Islet of Langerhans (tissue), 1 donor: Measurements from ENCODE around the gene SMAD6.

Experiments
- FAIRE-seq: peaks from one replicate; lab custom pipeline; 2011; peaks lifted over from hg19 to GRCh38; lab: Jason Lieb, UNC

Gene SMAD6

GRCh38 chr15:66760097-66760967 is 58.3 kb downstream of the SMAD6 start:
- FAIRE-seq: no peak

DNA sequence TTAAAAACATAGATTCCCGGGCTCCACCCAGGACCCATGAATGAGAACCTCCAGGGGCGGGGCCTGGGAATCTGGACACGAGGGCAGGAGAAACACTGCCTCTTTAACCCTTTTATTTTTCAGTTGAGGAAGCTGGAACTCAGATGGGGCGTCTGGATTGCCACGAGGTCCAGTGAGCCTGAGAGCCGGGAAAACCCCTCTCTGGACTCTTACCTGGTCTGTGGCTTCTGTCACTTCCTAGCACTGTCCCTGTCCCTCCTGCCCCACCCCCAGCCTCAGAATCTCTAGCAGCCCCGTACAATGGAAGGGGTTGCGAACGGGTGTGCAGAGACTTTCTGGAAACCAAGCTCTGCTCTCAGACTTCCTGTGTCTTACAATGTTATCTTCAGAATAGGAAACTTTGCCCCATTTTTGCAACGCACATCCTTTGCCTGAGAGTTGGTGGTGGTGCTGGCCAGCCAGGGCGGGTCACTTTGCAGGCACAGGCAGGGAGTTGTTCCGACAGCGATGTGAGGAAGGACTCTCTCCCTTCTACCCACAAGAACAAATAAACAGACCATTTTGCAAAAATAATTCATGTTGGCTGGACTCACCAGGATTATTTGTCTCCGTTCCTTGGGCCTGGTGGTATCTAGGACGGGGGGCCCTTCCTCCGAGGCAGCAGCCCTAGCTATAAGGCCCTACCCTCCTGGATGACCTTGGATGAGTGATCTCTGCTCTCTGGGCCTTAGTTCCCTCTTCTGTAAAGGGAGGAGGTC is 59.1 kb downstream of the SMAD6 start:
- no peak for FAIRE-seq

DNA sequence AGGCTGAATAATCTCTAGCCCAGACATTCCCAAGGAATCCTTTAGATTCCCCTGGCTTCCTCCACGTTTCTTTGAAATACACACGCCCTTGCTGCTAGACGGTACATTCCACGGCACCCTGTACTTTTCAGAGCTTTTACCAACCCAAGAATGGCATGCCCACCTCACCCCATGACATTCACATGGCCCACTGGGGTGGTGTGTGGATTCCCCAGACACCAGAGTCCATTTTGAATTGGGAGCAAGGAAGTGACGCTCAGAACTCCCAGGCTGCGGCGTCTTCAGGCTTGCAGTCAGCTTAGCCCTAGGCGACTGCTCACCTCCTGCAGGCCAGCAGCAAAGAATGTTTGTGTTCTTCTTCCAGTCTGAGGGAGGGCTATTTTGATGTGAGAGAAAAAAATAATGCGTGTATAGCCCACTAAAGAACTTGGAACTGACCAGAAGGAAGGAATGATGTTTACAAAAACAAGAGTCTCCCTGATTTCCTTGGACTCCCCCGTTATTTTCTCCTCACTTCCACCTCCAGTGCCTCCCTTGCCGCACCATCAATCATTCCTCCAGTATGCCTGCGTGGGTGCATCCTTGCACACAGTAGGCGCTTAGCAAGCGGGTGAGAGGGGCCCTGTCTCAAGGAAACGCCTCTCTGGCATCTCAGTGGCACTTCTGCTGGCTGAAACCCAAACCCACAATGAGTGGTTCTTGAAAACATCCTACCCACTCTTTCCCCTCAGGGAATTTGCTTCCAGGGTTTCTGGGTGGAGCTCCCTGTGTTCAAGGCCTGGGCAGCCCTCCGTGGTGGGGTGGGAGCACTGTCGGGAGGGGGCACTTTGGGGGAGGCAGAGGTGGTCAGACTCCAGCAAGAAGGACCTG is 59.9 kb downstream of the SMAD6 start:
- no peak for FAIRE-seq

DNA sequence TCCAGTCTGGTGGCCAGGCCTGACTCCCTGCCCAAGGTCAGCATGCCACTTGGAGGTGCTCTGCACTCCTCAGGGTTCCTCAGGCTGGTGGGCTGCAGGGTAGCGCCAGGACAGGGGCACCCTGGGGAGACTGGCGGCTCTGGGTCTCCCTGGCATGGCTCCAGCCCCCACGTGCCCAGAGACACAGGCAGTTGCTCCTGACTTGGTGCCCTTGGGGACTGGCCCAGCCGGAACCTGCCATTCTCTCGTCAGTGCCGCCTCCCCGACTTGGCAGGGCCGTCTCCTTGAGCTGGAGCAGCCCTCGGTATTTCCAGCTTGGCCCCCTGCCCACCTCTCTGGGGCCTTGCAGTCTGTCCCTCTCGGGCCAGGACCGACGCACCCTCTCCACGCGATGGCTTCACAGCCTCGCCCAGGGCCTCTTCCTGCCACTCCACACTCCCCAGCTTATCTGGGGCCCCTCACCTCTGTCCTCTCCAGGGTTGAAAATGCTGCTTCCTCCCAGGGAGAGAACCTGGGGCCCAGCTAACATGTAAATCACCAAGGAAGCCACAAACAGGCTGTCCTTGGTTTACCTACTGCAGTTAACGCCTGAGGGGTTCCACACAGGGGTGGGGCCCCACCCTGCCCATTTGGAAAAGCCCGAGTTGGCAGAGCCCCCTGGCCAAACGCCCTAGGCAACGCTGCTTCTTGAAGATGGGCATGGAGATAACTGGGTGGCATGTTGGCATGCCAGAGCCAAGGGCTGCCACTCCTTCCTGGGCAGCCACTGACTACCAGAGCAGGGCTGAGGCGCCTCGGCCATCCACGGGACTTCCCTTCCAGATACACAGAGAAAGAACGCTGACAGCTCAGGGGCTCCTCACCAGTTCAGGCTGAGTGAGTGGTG is 61.4 kb downstream of the SMAD6 start:
- FAIRE-seq: no peak

DNA sequence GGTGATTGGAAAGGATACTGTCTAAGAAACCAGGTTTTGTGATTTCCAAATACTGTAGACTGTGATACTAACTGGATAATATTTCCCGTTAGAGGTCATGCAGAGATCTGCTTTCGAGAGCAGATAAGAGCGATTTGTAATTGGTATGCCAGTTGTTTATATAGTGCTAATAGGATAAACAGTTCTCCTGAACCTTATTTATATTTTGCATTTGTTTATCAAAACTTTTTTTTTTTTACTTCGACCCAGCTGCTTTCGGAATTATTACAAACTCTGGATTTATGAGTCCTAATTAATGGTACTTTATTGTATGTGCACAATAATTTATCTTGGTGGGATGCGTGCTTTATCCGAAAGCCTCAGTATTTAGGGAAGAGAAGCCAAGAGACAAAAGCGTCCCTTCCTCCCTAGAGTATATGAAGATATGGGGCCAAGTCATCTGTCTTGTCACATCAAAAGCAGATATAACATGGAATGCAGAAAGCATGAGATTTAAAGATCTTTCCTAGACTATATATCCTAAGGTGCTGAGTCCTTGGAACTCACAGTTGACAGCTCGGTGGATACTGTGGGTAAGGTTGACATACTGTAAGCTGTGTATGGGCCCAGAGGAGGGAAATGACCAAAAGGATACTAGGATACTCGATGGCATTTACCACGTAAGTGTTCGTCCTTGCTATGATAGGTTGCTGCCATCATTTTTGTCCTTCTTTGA is 62.2 kb downstream of the SMAD6 start:
- FAIRE-seq: no peak

DNA sequence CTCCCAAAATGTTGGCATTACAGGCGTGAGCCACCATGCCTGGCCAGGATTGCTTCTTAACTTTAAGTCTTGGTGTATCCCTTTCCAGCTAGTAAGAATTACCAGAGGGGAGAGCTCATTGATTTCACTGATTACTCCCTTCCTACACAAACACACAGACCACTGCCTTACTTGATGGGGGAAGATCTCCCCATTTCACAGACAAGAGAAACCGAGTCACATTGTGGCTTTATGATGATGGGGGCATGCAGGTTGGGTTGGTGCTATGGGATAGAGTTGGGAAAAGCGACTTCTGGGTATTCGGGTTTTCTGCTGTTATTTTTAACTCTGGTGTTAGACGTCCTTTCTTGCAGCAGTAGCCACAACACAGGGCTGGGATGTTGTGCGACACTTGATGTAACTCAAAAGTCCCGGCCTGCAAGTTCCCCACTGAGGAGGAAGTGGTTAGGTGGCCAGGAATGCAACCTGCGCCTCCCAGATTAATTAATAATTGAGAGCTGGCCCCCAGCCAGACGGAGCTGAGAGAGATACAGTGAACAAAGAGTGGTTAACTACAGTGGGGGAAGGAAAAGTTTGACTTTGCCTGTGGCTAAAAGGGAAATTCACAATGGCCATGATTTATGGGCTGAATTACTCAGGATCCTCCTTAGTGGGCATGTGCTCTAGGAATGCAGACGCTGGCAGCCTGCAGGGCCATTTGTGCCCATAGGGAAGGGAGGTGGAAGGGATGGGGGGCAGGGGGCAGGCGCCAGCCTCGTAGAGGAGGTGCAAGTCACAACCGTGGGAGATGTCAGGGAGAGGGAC is 63.6 kb downstream of the SMAD6 start:
- FAIRE-seq: no peak

GRCh38 chr15:66766282-66767230 is 64.5 kb downstream of the SMAD6 start:
- FAIRE-seq: no peak

GRCh38 chr15:66767240-66767659 is 65.2 kb downstream of the SMAD6 start:
- FAIRE-seq: no peak

GRCh38 chr15:66768987-66769386 is 67.0 kb downstream of the SMAD6 start:
- FAIRE-seq: no peak

GRCh38 chr15:66770518-66771350 is 68.7 kb downstream of the SMAD6 start:
- FAIRE-seq: no peak

- FAIRE-seq: no peak
Measured at GRCh38 chr15:66771351-66771650, 69.3 kb downstream of the SMAD6 start.

- FAIRE-seq: no peak
Measured at GRCh38 chr15:66772604-66773128, 70.6 kb downstream of the SMAD6 start.

- FAIRE-seq: no peak
Measured at GRCh38 chr15:66773129-66773873, 71.3 kb downstream of the SMAD6 start.

- FAIRE-seq: no peak
Measured at GRCh38 chr15:66774001-66774814, 72.2 kb downstream of the SMAD6 start.

- no peak for FAIRE-seq
Measured at GRCh38 chr15:66775127-66776105, 73.4 kb downstream of the SMAD6 start.
